H1 (cell line): Measurements from ENCODE around the gene CAMK2B. TPM values are rescaled to one million over a fixed set of nuclear protein-coding genes. Genes with fewer than 3 reads are reported as not detected.

Source experiments
- CTCF ChIA-PET: fragments of 300-600 bp; sonication (Branson Sonifier 250); formaldehyde crosslinking; loops from one replicate; lab custom pipeline; 2021; ENCODE audit not compliant: partially characterized antibody; lab: Charles Lee
- POLR2A ChIA-PET: fragments of 300-600 bp; sonication (Branson Sonifier 250); formaldehyde crosslinking; loops from one replicate; lab custom pipeline; 2021; ENCODE audit warnings: inconsistent platforms; ENCODE audit not compliant: partially characterized antibody; lab: Charles Lee
- DNase-seq, 2 experiments: peaks; one replicate each; pipeline versions ENCODE4 v3.0.0 to v3.0.0-alpha.2; 2010 to 2022; ENCODE audit warnings: low spot score in 2 of 2, low read depth in 1 of 2, mixed read lengths in 1 of 2
- FAIRE-seq: peaks from 2 replicates; lab custom pipeline; 2011; peaks lifted over from hg19 to GRCh38; lab: Jason Lieb, UNC
- H2AFZ ChIP-seq: 2 replicates; pipeline ENCODE4 v1.8.1; 2012; ENCODE audit warnings: low read length, inconsistent platforms
- H2AK5ac ChIP-seq: 2 replicates; pipeline ENCODE4 v1.6.1; 2013; ENCODE audit warnings: low read depth, low read length
- H2BK120ac ChIP-seq: replicated peaks from 2 replicates; pipeline ENCODE3; 2013; ENCODE audit warnings: low read depth, low read length, inconsistent platforms
- H2BK12ac ChIP-seq: 2 replicates; pipeline ENCODE4 v1.6.1; 2013; ENCODE audit warnings: low read depth, low read length
- H2BK15ac ChIP-seq: 2 replicates; pipeline ENCODE4 v1.6.1; 2013; ENCODE audit warnings: low read length
- H2BK20ac ChIP-seq: 2 replicates; pipeline ENCODE4 v1.6.1; 2013; ENCODE audit warnings: low read length
- H2BK5ac ChIP-seq: 2 replicates; pipeline ENCODE4 v1.6.1; 2013; ENCODE audit warnings: low read depth, low read length
- H3K14ac ChIP-seq: 2 replicates; pipeline ENCODE4 v1.6.1; 2013; ENCODE audit warnings: inconsistent platforms; ENCODE audit not compliant: insufficient read length
- H3K18ac ChIP-seq: 2 replicates; pipeline ENCODE4 v1.6.1; 2013; ENCODE audit warnings: low read length; ENCODE audit errors: extremely low read depth
- H3K23ac ChIP-seq: 2 replicates; pipeline ENCODE4 v1.6.1; 2013; ENCODE audit warnings: inconsistent platforms; ENCODE audit not compliant: insufficient read length
- H3K23me2 ChIP-seq: 2 replicates; pipeline ENCODE4 v1.6.1; 2013; ENCODE audit warnings: low read depth, low read length
- H3K27ac ChIP-seq: 2 replicates; pipeline ENCODE4 v1.6.1; 2011; ENCODE audit warnings: low read depth, low read length, inconsistent platforms
- H3K27me3 ChIP-seq, 4 experiments: replicated peaks in 1 of 4; 1 replicate in 1 of 4; 2 replicates in 3 of 4; pipeline versions ENCODE4 v1.6.1 to v1.8.1; 2011 to 2013; ENCODE audit warnings: low read length in 3 of 4, mild to moderate bottlenecking in 3 of 4, inconsistent platforms in 2 of 4, mixed read lengths in 2 of 4, moderate library complexity in 1 of 4; ENCODE audit not compliant: control insufficient read depth in 3 of 4, insufficient read depth in 3 of 4; ENCODE audit errors: extremely low read depth in 1 of 4
- H3K36me3 ChIP-seq, 4 experiments: 2 replicates each; pipeline versions ENCODE4 v1.6.1 to v1.8.1; 2011 to 2013; ENCODE audit warnings: mild to moderate bottlenecking in 4 of 4, low read length in 3 of 4, moderate library complexity in 2 of 4, control low read depth in 1 of 4, inconsistent platforms in 1 of 4; ENCODE audit not compliant: insufficient read depth in 4 of 4, control insufficient read depth in 2 of 4
- H3K4ac ChIP-seq: replicated peaks from 2 replicates; pipeline ENCODE3; 2013; ENCODE audit warnings: low read length, low read depth, mixed read lengths, inconsistent platforms; ENCODE audit not compliant: insufficient read length
- H3K4me1 ChIP-seq, 4 experiments: replicated peaks in 1 of 4; 1 replicate in 1 of 4; 2 replicates in 3 of 4; pipeline versions ENCODE4 v1.6.1 to v1.8.1; 2011 to 2013; ENCODE audit warnings: low read length in 3 of 4, inconsistent platforms in 2 of 4, mixed read lengths in 1 of 4; ENCODE audit not compliant: insufficient read depth in 4 of 4, control insufficient read depth in 3 of 4
- H3K4me2 ChIP-seq, 2 experiments: 2 replicates each; pipeline versions ENCODE4 v1.6.1 to v1.8.1; 2011 to 2013; ENCODE audit warnings: low read depth in 2 of 2, low read length in 2 of 2, control low read depth in 1 of 2, inconsistent platforms in 1 of 2, mild to moderate bottlenecking in 1 of 2; ENCODE audit not compliant: insufficient read depth in 1 of 2
- H3K4me3 ChIP-seq, 4 experiments: fragments of 200-600, 300-600 bp in 1 of 4; sonication (generic), shearing (Covaris generic), sonication (Bioruptor Twin) in 1 of 4; 2 replicates each; pipeline versions ENCODE4 v1.5.1 to v1.8.1; 2011 to 2016; ENCODE audit warnings: low read length in 4 of 4, low read depth in 3 of 4, control low read depth in 2 of 4, inconsistent platforms in 2 of 4, mild to moderate bottlenecking in 2 of 4, mixed read lengths in 1 of 4, moderate library complexity in 1 of 4; ENCODE audit not compliant: insufficient read depth in 2 of 4; ENCODE audit errors: extremely low read depth in 1 of 4
- H3K56ac ChIP-seq: replicated peaks from 2 replicates; pipeline ENCODE3; 2013; ENCODE audit warnings: low read depth, mild to moderate bottlenecking, mixed read lengths, low read length, inconsistent platforms; ENCODE audit not compliant: insufficient read length
- H3K79me1 ChIP-seq: 2 replicates; pipeline ENCODE4 v1.6.1; 2013; ENCODE audit warnings: low read depth, low read length, control low read depth
- H3K79me2 ChIP-seq, 2 experiments: 2 replicates each; pipeline versions ENCODE4 v1.6.1 to v1.8.1; 2012 to 2013; ENCODE audit warnings: low read length in 2 of 2, mild to moderate bottlenecking in 2 of 2, inconsistent platforms in 1 of 2; ENCODE audit not compliant: insufficient read depth in 2 of 2, control insufficient read depth in 1 of 2
- H3K9ac ChIP-seq, 4 experiments: replicated peaks in 1 of 4; 1 replicate in 1 of 4; 2 replicates in 3 of 4; pipeline versions ENCODE4 v1.6.1 to v1.8.1; 2011 to 2013; ENCODE audit warnings: low read depth in 3 of 4, low read length in 3 of 4, control low read depth in 2 of 4, mild to moderate bottlenecking in 2 of 4, moderate library complexity in 2 of 4, inconsistent platforms in 1 of 4; ENCODE audit errors: extremely low read depth in 1 of 4
- H3K9me3 ChIP-seq, 2 experiments: 2 replicates each; pipeline versions ENCODE4 v1.6.1 to v1.8.1; 2012 to 2013; ENCODE audit warnings: mild to moderate bottlenecking in 2 of 2, moderate library complexity in 2 of 2, control low read depth in 1 of 2, inconsistent platforms in 1 of 2, low read depth in 1 of 2, low read length in 1 of 2, mixed read lengths in 1 of 2; ENCODE audit not compliant: insufficient read depth in 2 of 2
- H4K20me1 ChIP-seq, 2 experiments: replicated peaks in 1 of 2; 2 replicates each; pipeline versions ENCODE3 to v1.8.1; 2011 to 2013; ENCODE audit warnings: inconsistent platforms in 2 of 2, low read length in 2 of 2, mild to moderate bottlenecking in 1 of 2; ENCODE audit not compliant: insufficient read depth in 2 of 2, control insufficient read depth in 1 of 2
- H4K5ac ChIP-seq: 2 replicates; pipeline ENCODE4 v1.6.1; 2013; ENCODE audit warnings: low read length, low read depth, mixed read lengths, inconsistent platforms; ENCODE audit not compliant: insufficient read length
- H4K8ac ChIP-seq: 2 replicates; pipeline ENCODE4 v1.8.0; 2013; ENCODE audit warnings: mild to moderate bottlenecking, moderate library complexity, low read length, inconsistent platforms; ENCODE audit not compliant: insufficient read depth; ENCODE audit errors: extremely low read depth
- H4K91ac ChIP-seq: replicated peaks from 2 replicates; pipeline ENCODE3; 2013; ENCODE audit warnings: low read length, mixed read lengths, inconsistent platforms; ENCODE audit not compliant: insufficient read length
- CBX5 ChIP-seq: fragments of 300-800, 300-1000 bp; sonication (generic); IDR thresholded peaks from 2 replicates; pipeline ENCODE4 v1.7.1; 2016; ENCODE audit warnings: antibody characterized with exemption, low read length, low read depth
- EGR1 ChIP-seq: IDR thresholded peaks from 2 replicates; pipeline ENCODE4 v1.6.1; 2011; ENCODE audit warnings: low read depth, low read length, borderline replicate concordance
- GTF2F1 ChIP-seq: IDR thresholded peaks from 2 replicates; pipeline ENCODE4 v1.6.1; 2012; ENCODE audit warnings: low read depth, low read length, improper control_type of control experiment, borderline replicate concordance
- KDM1A ChIP-seq: fragments of 200-600, 300-600 bp; sonication (generic); IDR thresholded peaks from 2 replicates; pipeline ENCODE4 v1.7.1; 2016; ENCODE audit warnings: mild to moderate bottlenecking, low read length, borderline replicate concordance
- KDM5A ChIP-seq: fragments of 200-600 bp; IDR thresholded peaks from 2 replicates; pipeline ENCODE4 v1.7.1; 2012; ENCODE audit warnings: mild to moderate bottlenecking, low read length, inconsistent platforms, mixed read lengths
- MAX ChIP-seq: IDR thresholded peaks from 2 replicates; pipeline ENCODE4 v1.6.1; 2012; ENCODE audit warnings: inconsistent platforms
- NRF1 ChIP-seq: IDR thresholded peaks from 2 replicates; pipeline ENCODE4 v1.6.1; 2011; ENCODE audit warnings: mild to moderate bottlenecking, low read depth, low read length, improper control_type of control experiment
- POLR2AphosphoS5 ChIP-seq: IDR thresholded peaks from 2 replicates; pipeline ENCODE4 v1.6.1; 2011; ENCODE audit warnings: low read depth, low read length
- POU5F1 ChIP-seq: IDR thresholded peaks from 2 replicates; pipeline ENCODE4 v1.6.1; 2011; ENCODE audit warnings: low read depth, mild to moderate bottlenecking, low read length, moderate library complexity
- RBBP5 ChIP-seq: IDR thresholded peaks from 2 replicates; pipeline ENCODE4 v1.7.1; 2012; ENCODE audit warnings: low read depth, mild to moderate bottlenecking, inconsistent platforms, low read length, moderate library complexity, borderline replicate concordance
- SAP30 ChIP-seq: fragments of 300-600 bp; sonication (generic); IDR thresholded peaks from 2 replicates; pipeline ENCODE4 v1.7.1; 2012; ENCODE audit warnings: low read length, moderate library complexity, mild to moderate bottlenecking, inconsistent platforms; ENCODE audit not compliant: insufficient read depth, insufficient replicate concordance
- SUZ12 ChIP-seq: fragments of 200-600 bp; sonication (generic); IDR thresholded peaks from 2 replicates; pipeline ENCODE4 v1.6.1; 2012; ENCODE audit warnings: mild to moderate bottlenecking, inconsistent platforms, low read length, moderate library complexity, mixed read lengths
- TAF7 ChIP-seq: optimal IDR thresholded peaks from 2 replicates; pipeline ENCODE3; 2011; ENCODE audit warnings: low read depth, mild to moderate bottlenecking, inconsistent platforms, low read length, moderate library complexity, borderline replicate concordance
- WGBS, 2 experiments: shearing (Covaris generic) in 1 of 2; methylation state at CpG; one replicate each; pipeline versions ENCODE4 v1.1.6 to v1.1.7; 2013 to 2015; ENCODE audit warnings: low lambda C conversion rate in 2 of 2, mixed read lengths in 2 of 2, inconsistent platforms in 1 of 2, low coverage in 1 of 2, missing lambda C conversion rate in 1 of 2; ENCODE audit not compliant: insufficient replicate concordance in 2 of 2, insufficient coverage in 1 of 2, insufficient read length in 1 of 2; ENCODE audit errors: extremely low coverage in 1 of 2, missing lambda C conversion rate in 1 of 2; 5-methylcytosine and 5-hydroxymethylcytosine counted together
- polyA plus RNA-seq, 7 experiments: library from polyadenylated mRNA; depleted of rRNA in 3 of 7; stranded (reverse) in 5 of 7; unstranded in 2 of 7; fragments of >200 nt in 5 of 7; fragments of 200-250 nt in 2 of 7; gene quantifications; 1 replicate in 5 of 7; 2 replicates in 1 of 7; 4 replicates in 1 of 7; pipeline versions ENCODE4 v1.2.1 to v1.2.3, GENCODE V29; 2011 to 2013; ENCODE audit warnings: missing spikeins in 2 of 7, mixed read lengths in 2 of 7
- total RNA-seq: library from RNA; stranded (reverse); fragmentation: NEBNext Ultra II Directional; extraction: Animal tissue kit (Norgen Biotek cat#: 25700); gene quantifications from 2 replicates; pipeline ENCODE4 v1.2.1, GENCODE V29; 2021

CAMK2B gene
- total and polyA plus RNA-seq, 2 of the 8 experiments (the other 6 are each of a cell fraction or from before 2014, with no cell fraction given): 0.05 to 0.15 TPM

- CTCF ChIA-PET: interaction anchor here (0.6 to 2.7 kb wide), 12 partner anchors 9 to 143 kb away, joined by 3 to 12 read pairs (median 3); no protein-coding TSS in a partner anchor
- TF ChIP-seq KDM1A (no peak), TAF7 (no peak), POU5F1 (no peak), SUZ12 (no peak), NRF1 (no peak), GTF2F1 (no peak), RBBP5 (no peak), CBX5 (no peak), EGR1 (no peak), SAP30 (no peak), MAX (no peak), KDM5A (no peak), POLR2AphosphoS5 (no peak)
These were observed 105.9 kb downstream of the CAMK2B start for GRCh38 chr7:44219371-44220045.

More at GRCh38 chr7:44219371-44220045, 105.9 kb downstream of the CAMK2B start:
- Histone ChIP-seq H3K27me3 (no peaks in the 10 kb centered on the region), H4K8ac (no peak overlapping the region; the same call in 1 of the 2 replicates), H3K14ac (no peak overlapping the region), H3K9me3 (no peaks in the 10 kb centered on the region; a peak in 1 of 4 replicates), H2BK5ac (no peak overlapping the region), H3K56ac (no peak overlapping the region), H3K4me2 (no peak overlapping the region), H3K79me1 (no peaks in the 10 kb centered on the region), H3K23ac (no peak overlapping the region), H2BK12ac (no peak overlapping the region), H3K9ac (no peak overlapping the region), H2BK120ac (no peak overlapping the region), H4K20me1 (no peaks in the 10 kb centered on the region), H4K5ac (no peak overlapping the region), H3K4ac (no peak overlapping the region), H2AK5ac (no peak overlapping the region), H2AFZ (no peak overlapping the region), H2BK20ac (no peak overlapping the region), H3K4me1 (peaks cover 0 to 28% (median 15%) of the 10 kb centered on the region in 4 experiments; a peak in 6 of 7 replicates), H3K18ac (no peak overlapping the region), H3K36me3 (no peaks in the 10 kb centered on the region; a peak in 1 of 8 replicates), H3K4me3 (no peak overlapping the region), H3K23me2 (no peaks in the 10 kb centered on the region; the same call in 1 of the 2 replicates), H4K91ac (no peak overlapping the region), H3K27ac (no peak overlapping the region), H3K79me2 (no peaks in the 10 kb centered on the region), H2BK15ac (no peak overlapping the region; the same call in 1 of the 2 replicates)
- POLR2A ChIA-PET: interaction anchor here (1.1 kb wide), 1 partner anchor 23 kb away, joined by 3 read pairs; no protein-coding TSS in a partner anchor
- 88% methylated on average over 12 of the region's 18 CpGs; no CpG with 5 or more reads in 1 of the 2 experiments for WGBS, 2 experiments
- DNase-seq (no peak), FAIRE-seq (no peak)
